HEK293 (cell line): Measurements from ENCODE around the gene MEI1.

Source experiments
- BCL11B ChIP-seq: fragments of 450-650 bp; formaldehyde crosslinking; IDR thresholded peaks from 2 replicates; pipeline ENCODE4 v1.5.1; 2016; ENCODE audit warnings: low read depth, missing biosample characterization, missing genetic modification characterization
- GLI2 ChIP-seq: fragments of 450-650 bp; formaldehyde crosslinking; IDR thresholded peaks from 2 replicates; pipeline ENCODE4; 2017; ENCODE audit warnings: missing biosample characterization, missing genetic modification characterization, low read depth, borderline replicate concordance
- GLIS1 ChIP-seq: fragments of 450-650 bp; formaldehyde crosslinking; IDR thresholded peaks from 2 replicates; pipeline ENCODE4 v1.5.1; 2016; ENCODE audit warnings: missing biosample characterization, missing genetic modification characterization
- MZF1 ChIP-seq: fragments of 450-650 bp; formaldehyde crosslinking; IDR thresholded peaks from 2 replicates; pipeline ENCODE4 v1.5.1; 2017; ENCODE audit warnings: missing biosample characterization, missing genetic modification characterization, borderline replicate concordance
- OVOL3 ChIP-seq: fragments of 450-650 bp; formaldehyde crosslinking; IDR thresholded peaks from 2 replicates; pipeline ENCODE4 v1.5.1; 2016; ENCODE audit warnings: missing biosample characterization, missing genetic modification characterization
- TCF7L2 ChIP-seq: IDR thresholded peaks from 2 replicates; pipeline ENCODE4 v1.6.1; 2011; ENCODE audit warnings: low read depth, mild to moderate bottlenecking, inconsistent platforms, low read length, moderate library complexity, borderline replicate concordance
- YY2 ChIP-seq: fragments of 450-650 bp; formaldehyde crosslinking; IDR thresholded peaks from 2 replicates; pipeline ENCODE4 v1.5.1; 2016; ENCODE audit warnings: missing biosample characterization, missing genetic modification characterization
- ZEB2 ChIP-seq: fragments of 450-650 bp; formaldehyde crosslinking; IDR thresholded peaks from 2 replicates; pipeline ENCODE4 v1.5.1; 2016; ENCODE audit warnings: missing biosample characterization, missing genetic modification characterization
- ZFP69B ChIP-seq: fragments of 450-650 bp; formaldehyde crosslinking; IDR thresholded peaks from 2 replicates; pipeline ENCODE4 v1.5.1; 2016; ENCODE audit warnings: missing biosample characterization, missing genetic modification characterization
- ZNF138 ChIP-seq: fragments of 450-650 bp; formaldehyde crosslinking; IDR thresholded peaks from 2 replicates; pipeline ENCODE4 v1.5.1; 2016; ENCODE audit warnings: missing biosample characterization, missing genetic modification characterization, borderline replicate concordance
- ZNF221 ChIP-seq: fragments of 450-650 bp; formaldehyde crosslinking; IDR thresholded peaks from 2 replicates; pipeline ENCODE4 v1.5.1; 2017; ENCODE audit warnings: missing biosample characterization, missing genetic modification characterization, borderline replicate concordance
- ZNF404 ChIP-seq: fragments of 450-650 bp; formaldehyde crosslinking; IDR thresholded peaks from 2 replicates; pipeline ENCODE4 v1.5.1; 2017; ENCODE audit warnings: missing biosample characterization, missing genetic modification characterization
- ZNF426 ChIP-seq: fragments of 450-650 bp; formaldehyde crosslinking; IDR thresholded peaks from 2 replicates; pipeline ENCODE4 v1.5.1; 2017; ENCODE audit warnings: missing biosample characterization, missing genetic modification characterization, mild to moderate bottlenecking, inconsistent platforms, moderate library complexity
- ZNF510 ChIP-seq: fragments of 450-650 bp; formaldehyde crosslinking; IDR thresholded peaks from 2 replicates; pipeline ENCODE4 v1.5.1; 2018; ENCODE audit warnings: mild to moderate bottlenecking, missing genetic modification characterization, missing biosample characterization; ENCODE audit not compliant: insufficient replicate concordance
- ZNF548 ChIP-seq: fragments of 450-650 bp; formaldehyde crosslinking; IDR thresholded peaks from 2 replicates; pipeline ENCODE4 v1.5.1; 2016; ENCODE audit warnings: missing biosample characterization, missing genetic modification characterization
- ZNF549 ChIP-seq: fragments of 450-650 bp; IDR thresholded peaks from 2 replicates; pipeline ENCODE4 v1.5.1; 2018; ENCODE audit warnings: missing biosample characterization, missing genetic modification characterization, mild to moderate bottlenecking, inconsistent platforms, moderate library complexity
- ZNF561 ChIP-seq: fragments of 450-650 bp; IDR thresholded peaks from 2 replicates; pipeline ENCODE4 v1.5.1; 2018; ENCODE audit warnings: missing biosample characterization, missing genetic modification characterization, borderline replicate concordance
- ZNF629 ChIP-seq: fragments of 450-650 bp; formaldehyde crosslinking; IDR thresholded peaks from 2 replicates; pipeline ENCODE4 v1.5.1; 2017; ENCODE audit warnings: missing biosample characterization, missing genetic modification characterization
- TF ChIP-seq, protein P1 (sequence below): IDR thresholded peaks from 2 replicates; pipeline ENCODE4 v1.6.1; 2011; ENCODE audit warnings: mild to moderate bottlenecking, low read depth, low read length, borderline replicate concordance
- TF ChIP-seq, protein P2 (sequence below): fragments of 450-650 bp; formaldehyde crosslinking; conservative IDR thresholded peaks from 2 replicates; pipeline ENCODE4 v1.5.1; 2016; ENCODE audit warnings: low read depth, missing biosample characterization, missing genetic modification characterization
- TF ChIP-seq, protein P3 (sequence below): fragments of 450-650 bp; IDR thresholded peaks from 2 replicates; pipeline ENCODE4 v1.5.1; 2018; ENCODE audit warnings: missing biosample characterization, missing genetic modification characterization
- TF ChIP-seq, protein P4 (sequence below): fragments of 450-650 bp; formaldehyde crosslinking; IDR thresholded peaks from 2 replicates; pipeline ENCODE4 v1.5.1; 2016; ENCODE audit warnings: missing biosample characterization, missing genetic modification characterization
- TF ChIP-seq, protein P5 (sequence below): fragments of 450-650 bp; formaldehyde crosslinking; IDR thresholded peaks from 2 replicates; pipeline ENCODE4 v1.5.1; 2016; ENCODE audit warnings: missing biosample characterization, missing genetic modification characterization
- TF ChIP-seq, protein P6 (sequence below): fragments of 450-650 bp; formaldehyde crosslinking; IDR thresholded peaks from 2 replicates; pipeline ENCODE4 v1.5.1; 2017; ENCODE audit warnings: missing biosample characterization, missing genetic modification characterization

The MEI1 gene

DNA sequence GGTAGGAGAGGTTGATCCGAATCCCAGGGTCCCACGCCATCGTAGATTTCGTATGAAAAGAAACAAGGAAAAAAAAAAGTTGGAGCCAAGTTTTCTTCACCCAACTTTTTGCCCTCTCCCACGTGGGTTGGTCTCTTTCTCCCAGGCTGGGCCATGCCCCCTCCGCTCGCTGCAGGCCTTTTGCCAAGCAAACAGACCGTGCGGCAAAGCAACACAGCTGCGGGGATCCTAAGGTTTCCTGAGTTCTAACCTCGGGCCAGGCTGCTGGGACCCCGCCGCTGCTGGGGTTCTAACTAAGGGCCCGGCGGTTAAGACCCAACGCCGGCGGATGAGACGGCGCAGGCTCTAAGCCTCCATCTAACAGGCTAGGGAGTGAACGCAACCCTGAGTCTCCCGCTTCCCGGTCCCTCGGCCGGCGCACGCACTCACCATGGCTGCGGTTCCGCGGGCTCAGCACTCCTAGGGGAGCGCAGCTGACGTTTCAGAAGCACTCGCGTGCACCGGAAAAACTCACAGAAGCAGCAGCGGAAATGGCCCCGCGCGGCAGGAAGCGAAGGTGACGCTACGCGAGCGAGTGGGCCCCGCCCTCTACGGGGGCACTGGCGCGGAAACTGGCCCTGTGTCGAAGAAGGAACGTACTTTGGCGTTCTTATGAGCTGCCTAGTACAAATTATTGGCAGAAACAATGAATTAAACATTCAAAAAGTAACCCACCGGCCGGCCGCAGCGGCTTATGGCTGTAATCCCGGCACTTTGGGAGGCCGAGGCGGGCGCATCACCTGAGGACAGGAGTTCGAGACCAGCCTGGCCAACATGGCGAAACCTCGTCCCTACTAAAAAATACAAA lies 10.7 kb upstream of the MEI1 start, which contains the start of gene SNU13 (continued):
- TF ChIP-seq, protein P1, sequence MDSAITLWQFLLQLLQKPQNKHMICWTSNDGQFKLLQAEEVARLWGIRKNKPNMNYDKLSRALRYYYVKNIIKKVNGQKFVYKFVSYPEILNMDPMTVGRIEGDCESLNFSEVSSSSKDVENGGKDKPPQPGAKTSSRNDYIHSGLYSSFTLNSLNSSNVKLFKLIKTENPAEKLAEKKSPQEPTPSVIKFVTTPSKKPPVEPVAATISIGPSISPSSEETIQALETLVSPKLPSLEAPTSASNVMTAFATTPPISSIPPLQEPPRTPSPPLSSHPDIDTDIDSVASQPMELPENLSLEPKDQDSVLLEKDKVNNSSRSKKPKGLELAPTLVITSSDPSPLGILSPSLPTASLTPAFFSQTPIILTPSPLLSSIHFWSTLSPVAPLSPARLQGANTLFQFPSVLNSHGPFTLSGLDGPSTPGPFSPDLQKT, result no peak; the same call in 1 of the 2 replicates
- TF ChIP-seq, protein P2, sequence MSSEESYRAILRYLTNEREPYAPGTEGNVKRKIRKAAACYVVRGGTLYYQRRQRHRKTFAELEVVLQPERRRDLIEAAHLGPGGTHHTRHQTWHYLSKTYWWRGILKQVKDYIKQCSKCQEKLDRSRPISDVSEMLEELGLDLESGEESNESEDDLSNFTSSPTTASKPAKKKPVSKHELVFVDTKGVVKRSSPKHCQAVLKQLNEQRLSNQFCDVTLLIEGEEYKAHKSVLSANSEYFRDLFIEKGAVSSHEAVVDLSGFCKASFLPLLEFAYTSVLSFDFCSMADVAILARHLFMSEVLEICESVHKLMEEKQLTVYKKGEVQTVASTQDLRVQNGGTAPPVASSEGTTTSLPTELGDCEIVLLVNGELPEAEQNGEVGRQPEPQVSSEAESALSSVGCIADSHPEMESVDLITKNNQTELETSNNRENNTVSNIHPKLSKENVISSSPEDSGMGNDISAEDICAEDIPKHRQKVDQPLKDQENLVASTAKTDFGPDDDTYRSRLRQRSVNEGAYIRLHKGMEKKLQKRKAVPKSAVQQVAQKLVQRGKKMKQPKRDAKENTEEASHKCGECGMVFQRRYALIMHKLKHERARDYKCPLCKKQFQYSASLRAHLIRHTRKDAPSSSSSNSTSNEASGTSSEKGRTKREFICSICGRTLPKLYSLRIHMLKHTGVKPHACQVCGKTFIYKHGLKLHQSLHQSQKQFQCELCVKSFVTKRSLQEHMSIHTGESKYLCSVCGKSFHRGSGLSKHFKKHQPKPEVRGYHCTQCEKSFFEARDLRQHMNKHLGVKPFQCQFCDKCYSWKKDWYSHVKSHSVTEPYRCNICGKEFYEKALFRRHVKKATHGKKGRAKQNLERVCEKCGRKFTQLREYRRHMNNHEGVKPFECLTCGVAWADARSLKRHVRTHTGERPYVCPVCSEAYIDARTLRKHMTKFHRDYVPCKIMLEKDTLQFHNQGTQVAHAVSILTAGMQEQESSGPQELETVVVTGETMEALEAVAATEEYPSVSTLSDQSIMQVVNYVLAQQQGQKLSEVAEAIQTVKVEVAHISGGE (tag by site-specific recombination), result peak; percentile 94
- TF ChIP-seq, protein P3, sequence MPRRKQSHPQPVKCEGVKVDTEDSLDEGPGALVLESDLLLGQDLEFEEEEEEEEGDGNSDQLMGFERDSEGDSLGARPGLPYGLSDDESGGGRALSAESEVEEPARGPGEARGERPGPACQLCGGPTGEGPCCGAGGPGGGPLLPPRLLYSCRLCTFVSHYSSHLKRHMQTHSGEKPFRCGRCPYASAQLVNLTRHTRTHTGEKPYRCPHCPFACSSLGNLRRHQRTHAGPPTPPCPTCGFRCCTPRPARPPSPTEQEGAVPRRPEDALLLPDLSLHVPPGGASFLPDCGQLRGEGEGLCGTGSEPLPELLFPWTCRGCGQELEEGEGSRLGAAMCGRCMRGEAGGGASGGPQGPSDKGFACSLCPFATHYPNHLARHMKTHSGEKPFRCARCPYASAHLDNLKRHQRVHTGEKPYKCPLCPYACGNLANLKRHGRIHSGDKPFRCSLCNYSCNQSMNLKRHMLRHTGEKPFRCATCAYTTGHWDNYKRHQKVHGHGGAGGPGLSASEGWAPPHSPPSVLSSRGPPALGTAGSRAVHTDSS (tag by site-specific recombination), result no peak
- TF ChIP-seq ZNF221 (tag by site-specific recombination), result no peak
- TF ChIP-seq ZNF510, result no peak
- peak; percentile 67; the same call in 1 of the 2 replicates for TF ChIP-seq ZNF561
- TF ChIP-seq TCF7L2, result no peak
- TF ChIP-seq, protein P4, sequence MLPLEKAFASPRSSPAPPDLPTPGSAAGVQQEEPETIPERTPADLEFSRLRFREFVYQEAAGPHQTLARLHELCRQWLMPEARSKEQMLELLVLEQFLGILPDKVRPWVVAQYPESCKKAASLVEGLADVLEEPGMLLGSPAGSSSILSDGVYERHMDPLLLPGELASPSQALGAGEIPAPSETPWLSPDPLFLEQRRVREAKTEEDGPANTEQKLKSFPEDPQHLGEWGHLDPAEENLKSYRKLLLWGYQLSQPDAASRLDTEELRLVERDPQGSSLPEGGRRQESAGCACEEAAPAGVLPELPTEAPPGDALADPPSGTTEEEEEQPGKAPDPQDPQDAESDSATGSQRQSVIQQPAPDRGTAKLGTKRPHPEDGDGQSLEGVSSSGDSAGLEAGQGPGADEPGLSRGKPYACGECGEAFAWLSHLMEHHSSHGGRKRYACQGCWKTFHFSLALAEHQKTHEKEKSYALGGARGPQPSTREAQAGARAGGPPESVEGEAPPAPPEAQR (tag by site-specific recombination), result no peak
- TF ChIP-seq ZNF548 (tag by site-specific recombination), result no peak
- peak; percentile 97 for TF ChIP-seq ZEB2 (tag by site-specific recombination)
- TF ChIP-seq YY2 (tag by site-specific recombination), result 0 out of 2 replicates have a peak, but pooled peaks have one; percentile 12
- TF ChIP-seq ZNF404 (tag by site-specific recombination), result no peak
- TF ChIP-seq GLIS1 (tag by site-specific recombination), result peak; percentile 69
- TF ChIP-seq, protein P5, sequence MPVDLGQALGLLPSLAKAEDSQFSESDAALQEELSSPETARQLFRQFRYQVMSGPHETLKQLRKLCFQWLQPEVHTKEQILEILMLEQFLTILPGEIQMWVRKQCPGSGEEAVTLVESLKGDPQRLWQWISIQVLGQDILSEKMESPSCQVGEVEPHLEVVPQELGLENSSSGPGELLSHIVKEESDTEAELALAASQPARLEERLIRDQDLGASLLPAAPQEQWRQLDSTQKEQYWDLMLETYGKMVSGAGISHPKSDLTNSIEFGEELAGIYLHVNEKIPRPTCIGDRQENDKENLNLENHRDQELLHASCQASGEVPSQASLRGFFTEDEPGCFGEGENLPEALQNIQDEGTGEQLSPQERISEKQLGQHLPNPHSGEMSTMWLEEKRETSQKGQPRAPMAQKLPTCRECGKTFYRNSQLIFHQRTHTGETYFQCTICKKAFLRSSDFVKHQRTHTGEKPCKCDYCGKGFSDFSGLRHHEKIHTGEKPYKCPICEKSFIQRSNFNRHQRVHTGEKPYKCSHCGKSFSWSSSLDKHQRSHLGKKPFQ, result no peak
- TF ChIP-seq, protein P6, sequence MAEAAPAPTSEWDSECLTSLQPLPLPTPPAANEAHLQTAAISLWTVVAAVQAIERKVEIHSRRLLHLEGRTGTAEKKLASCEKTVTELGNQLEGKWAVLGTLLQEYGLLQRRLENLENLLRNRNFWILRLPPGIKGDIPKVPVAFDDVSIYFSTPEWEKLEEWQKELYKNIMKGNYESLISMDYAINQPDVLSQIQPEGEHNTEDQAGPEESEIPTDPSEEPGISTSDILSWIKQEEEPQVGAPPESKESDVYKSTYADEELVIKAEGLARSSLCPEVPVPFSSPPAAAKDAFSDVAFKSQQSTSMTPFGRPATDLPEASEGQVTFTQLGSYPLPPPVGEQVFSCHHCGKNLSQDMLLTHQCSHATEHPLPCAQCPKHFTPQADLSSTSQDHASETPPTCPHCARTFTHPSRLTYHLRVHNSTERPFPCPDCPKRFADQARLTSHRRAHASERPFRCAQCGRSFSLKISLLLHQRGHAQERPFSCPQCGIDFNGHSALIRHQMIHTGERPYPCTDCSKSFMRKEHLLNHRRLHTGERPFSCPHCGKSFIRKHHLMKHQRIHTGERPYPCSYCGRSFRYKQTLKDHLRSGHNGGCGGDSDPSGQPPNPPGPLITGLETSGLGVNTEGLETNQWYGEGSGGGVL (tag by site-specific recombination), result no peak
- peak; percentile 95; the same call in 1 of the 2 replicates for TF ChIP-seq ZFP69B (tag by site-specific recombination)
- TF ChIP-seq BCL11B (tag by site-specific recombination), result no peak
- no peak for TF ChIP-seq GLI2 (tag by site-specific recombination)
- TF ChIP-seq ZNF426 (tag by site-specific recombination), result no peak
- peak; percentile 98 for TF ChIP-seq ZNF629
- no peak for TF ChIP-seq OVOL3
- TF ChIP-seq ZNF549, result no peak
- no peak for TF ChIP-seq ZNF138 (tag by site-specific recombination)
- TF ChIP-seq MZF1 (tag by site-specific recombination), result no peak
